HG03095 (cell line): ENCODE data around the gene CD9.
"Not testable (repeated sequence)": the region's sequence is repeated elsewhere in the genome, so short reads cannot be mapped to it uniquely, and the experiment has no call there.

Source experiments
- ATAC-seq: cut with Tn5 transposase; IDR thresholded peaks from one replicate; pipeline ENCODE4 v1.9.1; 2021; ENCODE audit warnings: moderate library complexity; ENCODE audit not compliant: unreplicated experiment

Gene CD9

DNA sequence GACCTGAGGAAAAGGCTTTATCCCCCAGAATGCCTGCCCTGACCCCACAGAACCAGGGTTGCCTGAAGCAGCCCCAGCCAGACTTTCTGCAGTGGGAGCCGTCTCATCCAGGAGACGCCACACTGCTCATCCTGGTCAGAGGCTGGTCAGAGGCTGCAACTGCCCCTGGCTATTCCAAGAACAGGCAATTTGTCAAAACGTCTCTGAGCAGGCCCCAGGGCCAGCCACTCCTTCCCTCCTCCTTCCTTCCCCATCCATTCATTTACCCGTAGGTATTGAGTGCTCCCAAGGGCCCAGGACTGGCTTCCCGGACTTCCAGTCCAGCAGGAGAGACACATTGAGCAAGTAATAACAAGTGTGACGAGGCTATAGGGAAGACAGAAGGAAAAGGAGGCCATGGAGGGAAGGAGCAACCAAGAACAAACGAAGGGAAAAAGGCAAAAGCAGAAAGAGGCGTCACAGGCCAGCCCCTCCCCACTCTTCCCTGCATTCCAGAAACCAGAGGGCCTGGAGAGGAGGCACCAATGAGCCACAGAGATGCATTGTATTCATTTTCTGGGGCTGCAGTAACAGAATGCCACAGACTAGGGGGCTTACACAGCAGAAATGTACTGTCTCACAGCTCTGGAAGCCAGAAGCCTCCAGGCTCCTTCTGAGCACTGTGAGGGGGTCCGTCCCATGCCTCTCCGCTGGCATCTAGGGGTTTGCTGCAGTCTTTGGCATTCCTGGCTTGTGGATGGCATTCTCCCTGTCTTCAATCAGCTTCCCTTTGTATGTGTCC is 21.0 kb upstream of the CD9 start:
- no peak for ATAC-seq

DNA sequence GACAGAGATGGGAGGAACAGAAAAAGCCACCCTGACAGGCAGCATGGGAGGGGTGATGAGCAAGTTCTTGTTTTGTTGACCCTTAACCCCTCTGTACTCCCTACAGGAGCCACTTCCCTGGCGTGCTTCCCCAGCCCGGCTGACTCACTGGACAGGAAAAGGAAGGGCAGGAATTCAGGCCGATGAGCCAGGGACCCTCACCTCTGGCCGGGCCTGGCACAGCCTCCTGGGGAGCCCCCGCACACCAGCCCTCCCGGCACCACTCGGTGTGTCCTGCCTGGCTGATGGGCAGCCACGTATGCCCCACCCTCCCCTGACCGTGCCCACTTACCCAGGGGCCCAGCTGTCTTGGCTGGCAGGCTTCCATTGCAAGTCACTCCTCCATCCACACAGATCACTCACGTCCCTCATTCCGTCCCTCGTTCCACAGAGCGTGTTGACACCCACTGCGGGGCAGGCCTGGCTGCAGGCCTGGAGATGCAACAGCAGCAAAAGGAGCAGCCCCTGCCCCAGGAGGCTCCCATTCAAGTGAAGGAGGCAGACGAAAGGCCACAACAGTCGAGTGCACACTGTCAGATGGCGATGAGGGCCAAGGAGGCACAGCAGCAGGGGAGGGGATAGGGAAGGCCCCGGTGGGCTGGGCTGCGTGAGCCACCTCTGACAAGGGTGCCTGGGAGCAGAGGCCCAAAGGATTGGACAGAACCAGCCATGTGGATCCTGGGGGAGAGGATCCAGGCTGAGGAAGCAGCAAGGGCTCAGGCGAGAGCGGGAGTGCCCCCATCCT is 19.7 kb upstream of the CD9 start:
- no peak for ATAC-seq

DNA sequence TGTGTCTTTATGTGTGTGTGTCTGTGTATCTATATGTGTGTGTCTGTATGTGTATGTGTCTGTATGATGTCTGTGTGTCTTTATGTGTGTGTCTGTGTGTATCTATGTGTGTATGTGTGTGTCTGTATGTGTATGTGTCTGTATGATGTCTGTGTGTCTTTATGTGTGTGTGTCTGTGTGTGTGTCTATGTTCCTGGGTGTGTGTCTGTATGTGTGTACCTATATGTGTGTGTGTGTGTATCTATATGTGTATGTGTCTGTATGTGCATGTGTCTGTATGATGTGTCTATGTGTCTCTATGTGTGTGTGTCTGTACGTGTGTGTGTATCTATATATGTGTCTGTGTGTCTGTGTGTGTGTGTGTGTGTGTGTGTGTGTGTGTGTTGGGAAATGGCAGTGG is 19.0 kb upstream of the CD9 start:
- no peak for ATAC-seq

DNA sequence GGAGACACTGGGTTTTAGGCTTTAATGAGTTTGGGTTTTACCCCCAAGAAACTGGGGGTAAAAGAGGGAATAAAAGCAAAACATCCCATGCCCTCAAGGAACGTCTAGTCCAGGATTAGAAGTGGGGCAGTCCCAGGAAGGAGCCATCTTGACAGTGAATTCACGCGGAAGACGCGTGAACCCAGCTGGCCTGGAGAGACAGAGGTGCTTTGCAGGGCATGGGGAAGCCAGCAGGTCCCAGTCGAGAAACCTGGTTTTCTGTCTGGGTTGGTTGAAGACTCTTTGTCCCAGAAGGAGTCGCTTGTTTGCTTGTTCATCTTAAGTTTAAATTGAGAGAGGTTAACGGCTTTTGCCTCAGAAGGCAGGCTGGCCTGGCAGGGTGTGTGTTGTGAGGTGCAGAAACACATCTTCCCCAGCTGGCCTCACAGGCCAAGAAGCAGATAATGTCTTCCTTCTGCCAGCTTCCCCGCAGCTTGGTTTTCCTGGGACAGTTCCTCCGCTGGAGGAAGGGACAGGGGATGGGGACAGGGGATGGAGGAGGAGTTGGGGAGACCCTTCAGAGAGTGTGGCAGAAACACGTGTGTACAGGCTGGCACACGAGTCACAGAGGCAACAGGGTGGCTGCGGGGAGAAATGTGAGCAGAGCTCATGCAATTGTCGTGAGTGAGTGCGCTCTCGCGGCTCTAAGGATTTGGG is 18.5 kb upstream of the CD9 start:
- ATAC-seq, result no peak

DNA sequence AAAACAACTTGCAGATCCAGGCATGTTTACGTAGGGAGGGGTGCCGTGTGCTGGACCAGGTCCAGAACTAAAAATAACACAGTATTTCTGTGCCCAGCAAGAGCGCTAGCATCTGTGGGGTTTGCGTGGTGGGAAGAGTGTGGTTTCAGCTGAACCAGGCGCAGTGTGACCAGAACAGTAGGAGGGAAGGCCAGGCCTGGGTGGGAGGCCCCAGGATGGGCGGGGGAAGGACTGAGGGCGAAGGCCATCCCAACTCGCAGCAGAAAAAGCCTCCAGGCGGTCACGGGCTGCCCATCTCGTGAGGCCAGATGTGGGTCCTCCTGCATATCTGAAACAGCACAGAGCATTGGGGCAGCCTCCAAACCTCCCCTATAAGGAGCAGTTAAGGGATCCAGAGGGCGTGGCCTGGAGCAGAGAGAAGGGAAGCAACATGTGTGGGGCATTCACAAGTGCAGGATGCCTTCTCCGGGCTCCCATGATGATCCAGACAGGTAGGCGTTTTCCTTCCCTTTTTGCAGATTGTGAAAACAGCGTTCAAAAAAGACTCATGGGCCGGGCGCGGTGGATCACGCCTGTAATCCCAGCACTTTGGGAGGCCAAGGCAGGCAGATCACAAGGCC is 17.8 kb upstream of the CD9 start:
- ATAC-seq, result no peak

DNA sequence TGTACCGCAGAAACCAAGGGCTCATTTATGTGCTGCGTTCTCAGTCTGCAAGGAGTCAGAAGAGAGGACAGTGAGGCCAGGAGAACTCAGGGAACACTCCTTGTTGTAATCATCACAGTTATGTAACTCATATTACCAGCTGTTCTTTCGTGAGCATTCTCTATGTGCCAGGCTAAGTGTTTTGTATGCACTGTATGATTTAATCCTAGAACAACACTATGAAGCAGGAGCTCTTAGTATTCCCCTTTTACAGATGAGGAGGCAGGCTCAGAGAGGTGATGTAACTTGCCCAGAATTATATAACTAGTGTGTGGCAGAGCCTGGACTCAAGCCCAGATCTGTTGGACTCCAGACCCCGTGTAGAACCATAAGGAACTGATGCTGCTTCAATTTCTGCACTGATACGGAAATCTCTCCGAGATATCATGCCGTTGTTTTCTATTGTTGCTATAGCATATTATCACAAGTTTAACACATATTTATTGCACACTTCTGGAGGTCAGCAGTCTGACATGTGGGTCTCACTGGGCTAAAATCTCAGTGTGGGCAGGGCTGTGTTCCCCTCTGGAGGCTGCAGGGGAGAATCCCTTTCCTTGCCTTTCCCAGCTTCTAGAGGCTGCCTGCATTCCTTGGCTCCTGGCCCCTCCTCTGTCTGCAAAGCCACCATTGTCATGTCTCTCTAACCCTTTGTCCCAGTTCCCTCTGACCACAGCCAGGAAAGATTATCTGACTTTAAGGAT is 16.3 kb upstream of the CD9 start:
- no peak for ATAC-seq

DNA sequence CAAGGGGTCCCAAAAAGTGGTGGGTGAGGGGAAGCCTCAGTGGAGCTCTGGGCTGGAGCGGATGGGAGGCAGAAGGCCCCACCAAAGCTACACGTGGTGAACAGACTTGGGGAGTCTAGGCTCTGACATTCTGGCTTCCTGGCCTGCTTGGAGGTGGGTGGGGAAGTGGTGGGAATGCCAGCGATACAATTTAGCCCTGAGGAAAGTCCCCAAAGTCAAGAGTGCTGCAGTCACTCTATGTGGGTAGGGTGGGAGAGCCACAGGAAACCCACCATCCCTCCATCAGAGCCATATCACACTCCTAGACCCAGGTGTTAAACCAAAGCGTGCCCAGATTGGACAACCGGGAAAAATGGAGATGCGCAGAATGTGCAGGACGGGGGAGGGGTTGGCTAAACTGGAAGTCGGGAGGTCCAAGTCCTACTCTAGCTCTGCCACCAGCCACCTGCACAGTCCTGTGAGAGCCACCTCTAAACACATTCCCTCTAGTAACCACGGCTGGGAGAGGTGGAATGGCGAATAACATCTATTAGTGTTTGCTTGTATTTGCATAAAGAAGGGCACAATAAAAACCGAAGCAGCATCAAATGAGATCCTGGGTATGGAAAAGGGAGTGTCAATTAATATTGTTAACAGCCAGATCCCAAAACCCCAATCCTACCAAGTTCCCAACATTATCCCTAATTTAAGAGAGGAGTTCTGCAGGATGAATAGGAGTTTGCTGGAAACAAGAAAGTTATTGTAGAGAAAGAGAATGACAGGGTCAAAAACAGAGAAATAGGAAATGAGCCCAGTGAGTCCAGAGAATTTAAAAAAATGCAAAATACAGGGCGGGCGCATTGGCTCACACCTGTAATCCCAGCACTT is 14.0 kb upstream of the CD9 start:
- no peak for ATAC-seq

DNA sequence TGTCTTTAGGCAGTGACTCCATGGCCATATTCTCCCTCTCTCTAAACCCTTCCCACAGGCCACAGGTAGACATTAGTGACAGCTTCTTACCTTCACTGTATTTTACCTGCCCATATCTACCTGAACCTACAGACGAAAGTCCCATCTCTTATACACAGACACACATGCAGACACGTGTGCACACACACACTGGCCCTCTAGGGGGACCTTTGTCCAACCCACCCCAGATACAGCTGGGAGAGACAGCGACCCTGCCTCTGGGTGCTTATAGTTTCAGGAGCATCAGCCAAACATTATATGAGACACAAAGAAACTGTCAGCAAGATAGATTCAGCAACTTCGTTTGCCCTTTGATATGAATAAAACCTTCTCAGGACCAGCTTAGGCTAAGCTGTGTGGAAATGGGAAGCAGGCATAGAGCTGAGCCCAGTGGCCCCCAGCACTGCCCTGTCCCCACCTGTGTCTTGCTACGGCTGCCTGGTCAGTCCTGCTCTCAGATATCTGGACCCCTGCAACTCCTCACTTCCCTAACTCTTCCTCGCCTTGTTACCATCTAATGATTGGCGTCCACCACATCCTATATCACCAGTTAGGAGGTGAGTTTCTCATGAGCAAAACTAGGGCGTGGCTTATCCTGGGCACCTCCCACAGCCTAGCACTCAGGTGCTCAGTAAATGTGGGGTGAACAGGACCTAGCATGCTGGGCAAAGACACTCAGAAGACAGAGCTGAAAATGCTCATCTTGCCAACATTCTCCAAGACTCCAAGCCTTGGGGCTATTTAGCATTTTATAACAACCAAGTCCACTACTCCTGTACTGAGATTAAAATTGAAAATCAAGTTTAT is 12.0 kb upstream of the CD9 start:
- no peak for ATAC-seq

DNA sequence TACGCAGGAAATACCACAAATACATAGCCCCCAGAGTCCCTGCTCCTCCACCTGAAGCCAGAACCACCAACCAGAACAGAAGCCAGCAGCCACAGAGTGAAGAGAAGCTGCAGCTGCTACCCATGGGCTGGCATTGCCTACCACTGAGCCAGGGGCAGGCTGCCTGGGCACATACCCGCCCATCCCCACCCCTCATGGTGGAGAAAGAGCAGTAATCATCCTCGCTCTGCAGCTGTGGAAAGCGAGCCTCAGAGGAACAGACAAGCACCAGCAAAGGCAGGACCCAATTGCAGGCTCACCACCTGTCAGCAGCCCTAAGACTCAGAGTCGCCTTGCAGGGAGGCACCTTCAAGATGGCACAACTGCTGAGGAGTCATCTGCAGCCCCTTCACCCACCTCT is 11.2 kb upstream of the CD9 start:
- ATAC-seq, result no peak

DNA sequence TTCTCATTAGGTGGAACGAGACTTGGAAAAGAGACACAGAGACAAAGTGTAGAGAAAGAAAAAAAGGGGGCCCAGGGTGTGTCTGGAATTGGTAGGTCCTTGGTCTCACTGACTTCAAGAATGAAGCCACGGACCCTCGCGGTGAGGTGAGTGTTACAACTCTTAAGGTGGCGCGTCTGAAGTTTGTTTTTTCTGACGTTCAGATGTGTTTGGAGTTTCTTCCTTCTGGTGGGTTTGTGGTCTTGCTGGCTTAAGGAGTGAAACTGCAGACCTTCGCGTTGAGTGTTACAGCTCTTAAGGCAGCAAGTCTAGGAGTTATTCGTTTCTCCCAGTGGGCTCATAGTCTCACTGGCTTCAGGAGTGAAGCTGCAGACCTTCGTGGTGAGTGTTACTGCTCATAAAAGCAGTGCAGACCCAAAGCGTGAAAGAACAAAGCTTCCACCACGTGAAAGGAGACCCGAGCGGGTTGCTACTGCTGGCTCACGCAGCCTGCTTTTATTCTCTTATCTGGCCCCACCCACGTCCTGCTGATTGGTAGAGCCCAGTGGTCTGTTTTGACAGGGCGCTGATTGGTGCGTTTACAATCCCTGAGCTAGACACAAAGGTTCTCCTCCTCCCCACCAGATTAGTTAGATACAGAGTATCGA is 10.1 kb upstream of the CD9 start:
- ATAC-seq, result not testable (repeated sequence)

DNA sequence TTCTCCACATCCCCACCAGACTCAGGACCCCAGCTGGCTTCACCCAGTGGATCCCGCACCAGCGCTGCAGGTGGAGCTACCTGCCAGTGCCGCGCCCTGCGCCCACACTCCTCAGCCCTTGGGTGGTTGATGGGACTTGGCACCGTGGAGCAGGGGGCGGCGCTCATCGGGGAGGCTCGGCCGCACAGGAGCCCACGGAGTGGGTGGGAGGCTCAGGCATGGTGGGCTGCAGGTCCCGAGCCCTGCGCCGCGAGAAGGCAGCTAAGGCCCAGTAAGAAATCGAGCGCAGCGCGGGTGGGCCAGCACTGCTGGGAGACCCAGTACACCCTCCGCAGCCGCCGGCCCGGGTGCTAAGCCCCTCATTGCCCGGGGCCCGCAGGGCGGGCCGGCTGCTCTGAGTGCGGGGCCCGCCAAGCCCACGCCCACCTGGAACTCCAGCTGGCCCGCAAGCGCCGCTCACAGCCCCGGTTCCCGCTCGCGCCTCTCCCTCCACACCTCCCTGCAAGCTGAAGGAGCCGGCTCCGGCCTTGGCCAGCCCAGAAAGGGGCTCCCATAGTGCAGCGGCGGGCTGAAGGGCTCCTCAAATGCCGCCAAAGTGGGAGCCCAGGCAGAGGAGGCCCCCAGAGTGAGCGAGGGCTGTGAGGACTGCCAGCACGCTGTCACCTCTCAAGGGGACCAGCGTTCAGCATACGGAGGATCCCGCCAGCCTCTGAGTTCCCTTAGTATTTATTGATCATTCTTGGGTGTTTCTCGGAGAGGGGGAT is 9.3 kb upstream of the CD9 start:
- not testable (repeated sequence) for ATAC-seq

DNA sequence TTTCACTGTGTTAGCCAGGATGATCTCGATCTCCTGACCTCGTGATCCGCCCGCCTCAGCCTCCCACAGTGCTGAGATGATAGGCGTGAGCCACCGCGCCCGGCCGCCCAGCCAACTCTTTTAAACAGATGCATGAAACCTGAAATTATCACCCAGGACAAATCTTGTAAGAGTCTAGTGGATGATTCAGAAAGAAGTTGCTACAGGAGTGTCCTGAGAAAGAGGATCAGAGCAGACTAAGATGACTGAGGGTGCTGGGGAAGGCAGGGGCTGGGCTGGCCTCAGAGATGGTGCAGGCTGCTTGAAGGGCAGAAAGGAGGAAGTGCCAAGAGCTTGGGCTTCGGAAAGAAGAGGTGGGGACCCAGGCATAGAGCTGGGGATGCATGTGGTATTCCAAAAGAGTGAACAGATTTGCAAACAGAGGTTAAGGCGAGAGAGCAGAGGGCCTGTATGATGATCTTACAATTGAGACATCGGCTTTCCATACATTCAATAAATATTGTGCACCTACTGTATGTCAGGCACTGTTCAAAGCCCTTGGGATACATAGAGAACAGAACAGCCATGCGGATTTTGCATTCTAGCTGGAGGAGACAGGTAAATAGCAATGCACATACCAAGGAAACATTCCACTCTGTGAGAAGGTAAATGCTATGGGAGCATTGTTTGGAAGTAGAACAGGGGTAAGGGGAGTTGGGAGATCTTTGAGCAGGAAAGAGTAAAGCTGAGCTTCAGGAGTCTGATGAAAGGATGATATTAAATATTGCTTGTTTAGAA is 7.4 kb upstream of the CD9 start:
- ATAC-seq, result no peak

DNA sequence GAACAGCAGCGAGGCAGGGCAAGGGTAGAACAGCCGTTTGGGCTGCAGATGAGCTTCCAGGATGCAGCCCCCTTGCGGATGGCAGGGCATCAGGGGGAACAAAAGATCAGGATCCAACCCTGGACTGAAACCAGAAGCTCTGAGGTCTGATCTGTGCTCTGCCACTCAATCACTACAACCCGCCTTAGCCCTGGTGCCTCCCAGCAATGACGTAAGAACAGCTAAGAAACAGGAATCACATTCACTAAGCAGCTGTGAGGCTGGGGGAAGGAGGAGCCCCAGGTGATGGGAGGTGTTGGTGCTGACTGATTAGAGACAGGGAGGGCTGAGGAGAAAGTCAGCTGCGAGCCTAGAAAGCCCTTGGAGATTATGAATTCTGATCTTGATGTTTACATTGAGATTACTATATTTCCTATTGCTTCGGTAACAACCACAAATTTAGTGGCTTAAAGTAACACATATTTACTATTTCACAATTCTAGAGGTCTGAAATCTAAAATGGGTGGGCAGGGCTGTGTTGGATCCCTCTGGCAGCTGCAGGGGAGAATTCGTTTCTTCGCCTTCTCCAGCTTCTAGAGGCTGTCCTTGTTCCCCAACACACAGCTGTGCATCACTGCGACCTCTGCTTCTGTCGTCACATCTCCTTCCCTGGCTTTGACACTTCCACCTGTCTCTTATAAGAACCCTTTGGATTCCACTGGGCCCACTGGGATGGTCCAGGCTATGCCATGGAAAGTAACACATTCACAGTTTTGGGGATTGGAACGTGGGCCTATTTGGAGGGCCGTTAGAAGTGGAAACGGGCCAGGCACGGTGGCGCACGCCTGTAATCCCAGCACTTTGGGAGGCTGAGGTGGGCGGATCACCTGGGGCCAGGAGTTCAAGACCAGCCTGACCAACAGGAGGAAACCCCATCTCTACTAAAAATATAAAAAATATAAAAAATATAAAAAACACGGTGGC is 6.1 kb upstream of the CD9 start:
- ATAC-seq, result no peak

DNA sequence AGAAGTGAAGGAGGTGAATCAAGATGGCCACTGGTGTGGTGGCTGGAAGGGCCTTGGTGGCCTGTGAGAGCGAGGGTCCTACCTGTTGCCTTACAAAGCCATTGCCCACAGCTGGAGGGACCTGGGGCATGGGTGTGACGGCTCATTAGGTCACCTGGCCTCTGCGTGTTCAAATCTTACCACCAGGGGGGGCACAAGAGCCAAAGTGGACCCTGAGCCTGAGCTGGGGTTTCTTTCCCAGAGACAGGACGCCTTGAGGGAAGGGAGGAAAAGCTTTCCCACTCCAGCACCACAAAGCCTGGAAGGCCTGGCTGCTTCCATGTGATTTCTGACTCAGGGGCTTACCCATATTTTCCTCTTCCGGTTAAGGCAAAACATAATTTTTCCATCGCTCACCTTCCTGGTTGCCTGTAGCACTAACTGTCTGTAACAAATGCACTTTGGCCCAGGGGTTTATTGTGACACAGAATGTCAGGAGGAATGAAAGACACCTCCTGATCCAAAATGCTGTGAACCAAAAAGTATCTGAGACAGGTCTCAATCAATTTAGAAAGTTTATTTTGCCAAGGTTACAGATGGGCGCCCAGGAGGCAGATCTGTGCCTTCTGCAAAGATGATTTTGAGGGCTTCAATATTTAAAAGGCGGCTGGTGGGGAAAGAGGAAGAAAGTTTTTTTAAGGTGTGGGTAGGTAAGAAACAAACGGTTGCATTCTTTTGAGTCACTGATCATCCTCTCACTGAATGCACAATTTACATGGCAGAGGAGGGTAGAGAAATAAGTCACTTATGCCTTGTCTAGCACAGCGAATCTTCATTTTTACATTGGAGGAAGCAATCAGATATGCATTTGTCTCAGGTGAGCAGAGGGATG is 4.3 kb upstream of the CD9 start:
- ATAC-seq, result no peak

DNA sequence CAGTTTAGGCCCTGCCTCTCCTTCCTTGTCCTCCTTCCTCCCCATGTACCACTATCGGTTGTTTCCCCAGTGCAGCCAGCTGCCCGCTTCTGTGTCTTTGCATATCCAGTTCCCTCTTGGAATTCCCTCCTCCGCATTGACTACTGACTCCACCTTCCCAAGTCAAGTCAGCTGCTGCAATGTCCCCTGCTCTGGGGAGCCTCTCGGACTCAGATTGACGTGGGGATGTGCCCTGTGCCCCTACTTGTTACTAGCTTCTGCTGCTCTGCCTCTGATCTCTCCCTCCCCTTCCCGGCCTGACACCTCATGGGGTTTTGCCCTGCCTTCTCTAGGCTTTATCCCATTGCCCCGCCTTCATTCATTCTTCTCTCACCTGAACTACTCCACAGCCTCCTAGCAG is 2.1 kb upstream of the CD9 start:
- ATAC-seq, result no peak
